Neuronal stem cell (in vitro differentiated cells): Measurements from ENCODE around the gene ERC2.

ENCODE experiments used
- DNase-seq: peaks from one replicate; pipeline ENCODE4 v3.0.0-alpha.2; 2013; ENCODE audit warnings: low spot score
- H2AFZ ChIP-seq: one replicate; pipeline ENCODE4 v1.6.1; 2013; ENCODE audit warnings: mild to moderate bottlenecking, low read length, inconsistent platforms
- H2AK5ac ChIP-seq: 2 replicates; pipeline ENCODE4 v1.6.1; 2013; ENCODE audit warnings: low read depth, mild to moderate bottlenecking, inconsistent platforms, low read length, moderate library complexity, mixed read lengths
- H2BK120ac ChIP-seq: 2 replicates; pipeline ENCODE4 v1.6.1; 2013; ENCODE audit warnings: low read depth, mild to moderate bottlenecking, inconsistent platforms, low read length, moderate library complexity, mixed read lengths
- H2BK12ac ChIP-seq: one replicate; pipeline ENCODE4 v1.6.1; 2013; ENCODE audit warnings: low read length, inconsistent platforms
- H2BK15ac ChIP-seq: 2 replicates; pipeline ENCODE4 v1.6.1; 2013; ENCODE audit warnings: mild to moderate bottlenecking, low read length, inconsistent platforms, mixed read lengths
- H2BK5ac ChIP-seq: one replicate; pipeline ENCODE4 v1.6.1; 2013; ENCODE audit warnings: inconsistent platforms, mild to moderate bottlenecking, low read length, moderate library complexity
- H3K14ac ChIP-seq: one replicate; pipeline ENCODE4 v1.6.1; 2013; ENCODE audit warnings: low read length, inconsistent platforms
- H3K18ac ChIP-seq: 2 replicates; pipeline ENCODE4 v1.6.1; 2013; ENCODE audit warnings: low read length, inconsistent platforms
- H3K23ac ChIP-seq: 2 replicates; pipeline ENCODE4 v1.6.1; 2013; ENCODE audit warnings: low read depth, mild to moderate bottlenecking, mixed read lengths, low read length, inconsistent platforms; ENCODE audit not compliant: poor library complexity
- H3K27ac ChIP-seq: replicated peaks from 3 replicates; pipeline ENCODE4 v1.5.1; 2013; ENCODE audit warnings: low read length, inconsistent platforms
- H3K27me3 ChIP-seq, 3 experiments: 2 replicates each; pipeline ENCODE4 v1.6.1; 2013; ENCODE audit warnings: low read length in 3 of 3, mild to moderate bottlenecking in 2 of 3, inconsistent platforms in 1 of 3, low read depth in 1 of 3, mixed read lengths in 1 of 3, moderate library complexity in 1 of 3; ENCODE audit not compliant: control insufficient read depth in 3 of 3, insufficient read depth in 3 of 3
- H3K36me3 ChIP-seq, 2 donors: replicated peaks in 1 of 2; 2 replicates each; pipeline ENCODE4 v1.6.1; 2013; ENCODE audit warnings: low read length in 2 of 2; ENCODE audit not compliant: control insufficient read depth in 2 of 2, insufficient read depth in 2 of 2
- H3K4ac ChIP-seq: 2 replicates; pipeline ENCODE4 v1.6.1; 2013; ENCODE audit warnings: inconsistent platforms, mild to moderate bottlenecking, low read length, moderate library complexity
- H3K4me1 ChIP-seq, 2 donors: 1 replicate in 1 of 2; 2 replicates in 1 of 2; pipeline ENCODE4 v1.6.1; 2013; ENCODE audit warnings: low read length in 2 of 2, low read depth in 1 of 2; ENCODE audit not compliant: control insufficient read depth in 2 of 2, insufficient read depth in 1 of 2
- H3K4me2 ChIP-seq: one replicate; pipeline ENCODE4 v1.6.1; 2013; ENCODE audit warnings: mild to moderate bottlenecking, low read length, inconsistent platforms; ENCODE audit not compliant: insufficient read depth, poor library complexity, severe bottlenecking
- H3K4me3 ChIP-seq, 2 donors: 2 replicates each; pipeline ENCODE4 v1.5.1; 2013; ENCODE audit warnings: low read length in 2 of 2, mild to moderate bottlenecking in 2 of 2, inconsistent platforms in 1 of 2, moderate library complexity in 1 of 2
- H3K79me1 ChIP-seq: one replicate; pipeline ENCODE4 v1.6.1; 2013; ENCODE audit warnings: low read depth, mild to moderate bottlenecking, inconsistent platforms, low read length, moderate library complexity
- H3K9ac ChIP-seq: one replicate; pipeline ENCODE4 v1.6.1; 2013; ENCODE audit warnings: mild to moderate bottlenecking, low read depth, low read length, inconsistent platforms; ENCODE audit not compliant: poor library complexity
- H3K9me3 ChIP-seq, 2 donors: replicated peaks in 1 of 2; 2 replicates each; pipeline versions ENCODE3 to v1.6.1; 2013; ENCODE audit warnings: low read length in 2 of 2, mild to moderate bottlenecking in 2 of 2, inconsistent platforms in 1 of 2, low read depth in 1 of 2, mixed read lengths in 1 of 2, moderate library complexity in 1 of 2; ENCODE audit not compliant: control insufficient read depth in 2 of 2, insufficient read depth in 1 of 2
- H4K8ac ChIP-seq: one replicate; pipeline ENCODE4 v1.6.1; 2013; ENCODE audit warnings: low read depth, mild to moderate bottlenecking, inconsistent platforms, low read length, moderate library complexity
- H4K91ac ChIP-seq: one replicate; pipeline ENCODE4 v1.6.1; 2013; ENCODE audit warnings: low read length, low read depth, mild to moderate bottlenecking, inconsistent platforms; ENCODE audit not compliant: poor library complexity
- WGBS, 2 donors: extraction: QIAGEN DNeasy Blood & Tissue Kit; methylation state at CpG; one replicate each; pipeline ENCODE4 v1.1.7; 2013; ENCODE audit warnings: missing lambda C conversion rate in 2 of 2, mixed read lengths in 1 of 2; ENCODE audit not compliant: insufficient read length in 2 of 2, insufficient replicate concordance in 1 of 2; ENCODE audit errors: extremely low coverage in 2 of 2; 5-methylcytosine and 5-hydroxymethylcytosine counted together

Gene ERC2

DNA sequence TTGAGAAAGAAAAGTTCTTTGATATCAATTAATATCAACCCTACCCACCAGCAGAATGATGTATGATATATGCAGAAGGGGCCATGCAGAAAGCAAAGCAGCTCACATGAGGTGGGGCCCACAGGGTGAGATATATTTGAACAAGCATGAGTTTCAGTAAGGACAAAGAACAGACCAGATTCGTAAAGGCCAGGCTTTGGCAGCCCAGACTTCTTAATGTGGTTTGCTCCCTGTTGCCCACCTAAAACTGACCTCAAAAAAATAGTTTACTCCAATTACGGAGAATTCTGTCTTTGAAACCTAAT is 725.5 kb downstream of the ERC2 start:
- no peak overlapping the region for H4K91ac ChIP-seq
- no peaks in the 10 kb centered on the region for H3K27me3 ChIP-seq
- no peak overlapping the region for H3K14ac ChIP-seq
- WGBS, 2 donors, result no CpG with 5 or more reads among the region's 2 CpGs
- no peaks in the 10 kb centered on the region for H3K79me1 ChIP-seq
- no peak overlapping the region for H3K4me3 ChIP-seq
- no peak overlapping the region for H3K9ac ChIP-seq
- no peak for DNase-seq
- H2BK15ac ChIP-seq, result no peak overlapping the region
- H2BK120ac ChIP-seq, result no peak overlapping the region
- no peak overlapping the region for H4K8ac ChIP-seq
- H2BK5ac ChIP-seq, result no peak overlapping the region
- no peak overlapping the region for H3K23ac ChIP-seq
- no peak overlapping the region for H2AFZ ChIP-seq
- no peak overlapping the region for H2BK12ac ChIP-seq
- no peak overlapping the region for H3K18ac ChIP-seq
- no peak overlapping the region for H3K4ac ChIP-seq
- H3K9me3 ChIP-seq, result no peaks in the 10 kb centered on the region
- H3K4me1 ChIP-seq, result no peaks in the 10 kb centered on the region
- no peak overlapping the region for H3K4me2 ChIP-seq
- H3K36me3 ChIP-seq, result no peaks in the 10 kb centered on the region
- no peak overlapping the region for H3K27ac ChIP-seq
- no peak overlapping the region for H2AK5ac ChIP-seq

DNA sequence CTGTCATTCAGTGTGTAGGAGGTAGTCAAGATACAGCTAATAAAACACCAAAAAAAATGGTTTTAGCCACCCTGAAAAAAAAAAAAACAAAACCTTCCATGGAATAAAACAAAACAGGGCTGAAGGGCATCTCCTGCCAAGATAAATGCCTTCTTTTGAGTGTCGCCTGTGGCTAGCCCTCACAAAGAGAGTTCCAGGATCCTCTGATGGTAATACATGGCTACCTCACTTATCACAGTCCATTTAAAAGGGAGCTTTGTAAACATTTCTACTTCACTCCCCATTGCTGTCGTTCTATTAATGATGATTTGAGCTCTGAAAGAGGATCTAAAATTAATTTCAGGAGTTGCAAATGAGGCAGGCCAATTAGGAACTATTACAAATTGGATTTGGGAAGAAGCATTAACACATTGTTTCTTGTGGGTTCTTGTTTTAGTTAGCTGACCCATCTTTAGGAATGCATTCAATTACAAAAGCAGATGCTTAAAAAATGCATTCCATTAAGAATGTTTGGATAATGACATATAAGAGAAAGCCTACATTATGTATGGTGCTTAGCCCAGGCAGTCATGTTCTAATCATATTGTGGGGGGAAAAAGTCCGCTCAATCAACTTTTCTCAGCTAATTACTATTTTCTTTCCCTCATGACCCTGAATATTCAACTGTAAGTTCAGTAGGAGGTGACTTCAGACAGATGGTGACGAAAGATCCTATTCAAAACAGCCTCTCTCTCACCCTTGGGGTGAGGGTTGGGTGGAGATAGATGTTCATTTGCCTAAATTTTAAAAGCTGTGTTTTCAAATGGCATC is 726.0 kb downstream of the ERC2 start:
- Histone ChIP-seq H2BK15ac (no peak overlapping the region), H2BK12ac (no peak overlapping the region), H2AFZ (no peak overlapping the region), H3K4me1 (peaks cover 0 to 5% of the 10 kb centered on the region in 2 donors), H3K27ac (no peak overlapping the region), H3K4me3 (no peak overlapping the region), H3K14ac (no peak overlapping the region), H3K23ac (no peak overlapping the region), H3K18ac (no peak overlapping the region), H2BK120ac (no peak overlapping the region), H4K91ac (no peak overlapping the region), H4K8ac (no peak overlapping the region), H3K79me1 (no peaks in the 10 kb centered on the region), H3K36me3 (no peaks in the 10 kb centered on the region), H3K9me3 (no peaks in the 10 kb centered on the region), H3K4ac (no peak overlapping the region), H3K27me3 (no peaks in the 10 kb centered on the region), H3K4me2 (no peak overlapping the region), H2AK5ac (no peak overlapping the region), H2BK5ac (no peak overlapping the region), H3K9ac (no peak overlapping the region)
- DNase-seq, result no peak
- WGBS, 2 donors, result no CpG with 5 or more reads among the region's 4 CpGs

DNA sequence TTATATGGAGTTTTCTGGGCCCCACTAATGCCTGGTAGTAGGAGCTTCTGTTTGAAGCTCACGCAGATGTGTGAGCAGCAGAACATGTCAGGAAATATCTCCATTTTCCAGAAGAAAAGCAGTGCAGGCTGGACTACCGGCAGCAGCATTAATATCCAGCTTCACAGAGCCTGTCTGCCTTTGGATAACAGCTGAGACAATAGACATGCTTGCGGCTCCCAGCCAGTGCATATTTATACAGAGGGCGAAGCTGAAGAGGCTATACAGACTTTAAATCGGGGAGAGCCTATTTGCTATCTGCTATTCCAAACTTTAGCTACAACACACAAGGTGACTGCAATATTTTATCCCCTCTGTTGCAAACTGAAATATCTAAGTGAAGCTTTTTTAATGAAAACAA is 731.1 kb downstream of the ERC2 start:
- H2AK5ac ChIP-seq, result no peak overlapping the region
- H2BK12ac ChIP-seq, result no peak overlapping the region
- no peak overlapping the region for H3K18ac ChIP-seq
- H3K4me2 ChIP-seq, result no peak overlapping the region
- H4K91ac ChIP-seq, result no peak overlapping the region
- no peak overlapping the region for H3K9ac ChIP-seq
- no peak overlapping the region for H4K8ac ChIP-seq
- no peak overlapping the region for H3K27ac ChIP-seq
- H3K27me3 ChIP-seq, result no peaks in the 10 kb centered on the region
- peak overlapping the region; percentile 50 for H2AFZ ChIP-seq
- no peak overlapping the region for H3K23ac ChIP-seq
- H3K36me3 ChIP-seq, result no peaks in the 10 kb centered on the region
- H2BK120ac ChIP-seq, result no peak overlapping the region
- H3K79me1 ChIP-seq, result no peaks in the 10 kb centered on the region
- no peaks in the 10 kb centered on the region for H3K9me3 ChIP-seq
- no CpG with 5 or more reads among the region's 5 CpGs for WGBS, 2 donors
- H2BK5ac ChIP-seq, result no peak overlapping the region
- no peak overlapping the region for H3K4ac ChIP-seq
- peaks cover 2 to 8% of the 10 kb centered on the region in 2 donors for H3K4me1 ChIP-seq
- no peak overlapping the region for H3K4me3 ChIP-seq
- no peak overlapping the region for H2BK15ac ChIP-seq
- H3K14ac ChIP-seq, result no peak overlapping the region
- no peak for DNase-seq

DNA sequence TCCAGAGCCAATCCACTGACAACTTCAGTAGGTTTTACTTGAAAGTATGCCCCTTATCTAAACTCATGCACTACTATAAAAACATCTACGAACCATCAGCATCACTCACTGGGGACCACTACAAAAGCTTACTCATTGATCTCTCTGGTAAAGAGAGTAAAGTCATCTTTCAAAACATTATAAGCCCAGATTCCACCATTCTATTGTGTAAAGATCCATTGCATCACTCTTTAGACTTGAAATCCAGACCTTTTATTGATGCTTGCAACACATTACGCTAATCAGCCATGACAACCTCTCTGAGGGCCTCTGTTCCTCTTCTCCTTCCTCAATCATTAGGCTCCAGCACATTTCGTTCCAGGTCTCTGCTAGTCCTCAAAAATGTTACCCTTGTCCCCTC is 732.3 kb downstream of the ERC2 start:
- H3K9me3 ChIP-seq, result peaks cover 0 to 2% of the 10 kb centered on the region in 2 donors

More for the DNA sequence above, 732.3 kb downstream of the ERC2 start:
- Histone ChIP-seq H2AFZ (no peak overlapping the region), H3K27ac (no peak overlapping the region), H3K4ac (no peak overlapping the region), H2AK5ac (no peak overlapping the region), H2BK12ac (no peak overlapping the region), H3K18ac (no peak overlapping the region), H3K4me2 (no peak overlapping the region), H2BK15ac (no peak overlapping the region), H2BK5ac (no peak overlapping the region), H3K14ac (no peak overlapping the region), H3K36me3 (no peaks in the 10 kb centered on the region), H4K91ac (no peak overlapping the region), H3K4me1 (peaks cover 2 to 8% of the 10 kb centered on the region in 2 donors), H3K4me3 (no peak overlapping the region), H3K79me1 (no peaks in the 10 kb centered on the region), H3K23ac (no peak overlapping the region), H3K27me3 (no peaks in the 10 kb centered on the region), H3K9ac (no peak overlapping the region), H2BK120ac (no peak overlapping the region), H4K8ac (no peak overlapping the region)
- WGBS, 2 donors, result no CpG with 5 or more reads among the region's 3 CpGs
- DNase-seq, result no peak
